Suppressor macrophage treated with lipopolysaccharide for 1 hour (primary cell): ENCODE data around the gene IHH.
A peak's percentile ranks its signal among the peaks of the same experiment; 100 is the strongest.

Experiments used
- DNase-seq, 3 donors: peaks; one replicate each; pipeline ENCODE4 v3.0.0-alpha.2; 2020 to 2022

The IHH gene

GRCh38 chr2:219060821-219061791 is at the start of gene IHH:
Gene IHH, minus strand, starts transcription at chr2:219060921. Its CDS starts 454 bp downstream, at chr2:219060467.
- DNase-seq: peak in 2 of 3 donors; percentile 14 to 53

- peak in 2 of 3 donors; percentile 19 to 22 for DNase-seq
Measured at GRCh38 chr2:219109471-219109870, 48.8 kb upstream of the IHH start.

GRCh38 chr2:219107758-219108157 is 47.0 kb upstream of the IHH start:
- no peak for DNase-seq

- no peak for DNase-seq
Measured at GRCh38 chr2:219106251-219106650, 45.5 kb upstream of the IHH start.

- DNase-seq: peak; percentile 66 to 75 (median 73)
Measured at GRCh38 chr2:219104107-219105035, 43.6 kb upstream of the IHH start.

GRCh38 chr2:219099329-219099728 is 38.6 kb upstream of the IHH start:
- DNase-seq: peak; percentile 78 to 95 (median 93)

GRCh38 chr2:219095406-219095935 is 34.8 kb upstream of the IHH start:
- DNase-seq: no peak

GRCh38 chr2:219094171-219094570 is 33.5 kb upstream of the IHH start:
- DNase-seq: no peak

GRCh38 chr2:219090436-219091299 is 29.9 kb upstream of the IHH start:
- no peak for DNase-seq

- DNase-seq: no peak
Measured at GRCh38 chr2:219089330-219089729, 28.6 kb upstream of the IHH start.

- DNase-seq: peak in 1 of 3 donors; percentile 30
Measured at GRCh38 chr2:219087848-219088247, 27.1 kb upstream of the IHH start.

GRCh38 chr2:219087361-219087760 is 26.6 kb upstream of the IHH start:
- no peak for DNase-seq

GRCh38 chr2:219086196-219086595 is 25.5 kb upstream of the IHH start:
- peak; percentile 30 to 56 (median 38) for DNase-seq

GRCh38 chr2:219084791-219085190 is 24.1 kb upstream of the IHH start:
- DNase-seq: no peak

GRCh38 chr2:219082332-219082958 is 21.7 kb upstream of the IHH start:
- DNase-seq: no peak

- peak; percentile 27 to 49 (median 41) for DNase-seq
Measured at GRCh38 chr2:219081701-219082331, 21.1 kb upstream of the IHH start.

GRCh38 chr2:219081096-219081495 is 20.4 kb upstream of the IHH start:
- no peak for DNase-seq

GRCh38 chr2:219079417-219079816 is 18.7 kb upstream of the IHH start:
- DNase-seq: peak in 1 of 3 donors; percentile 17

GRCh38 chr2:219078951-219079350 is 18.2 kb upstream of the IHH start:
- no peak for DNase-seq

GRCh38 chr2:219078126-219078525 is 17.4 kb upstream of the IHH start:
- DNase-seq: peak in 1 of 3 donors; percentile 26

GRCh38 chr2:219076253-219076652 is 15.5 kb upstream of the IHH start:
- DNase-seq: peak; percentile 27 to 40 (median 38)
